GM21529 (cell line): ENCODE data around the gene MYH9.

Experiments used
- ATAC-seq: cut with Tn5 transposase; IDR thresholded peaks from one replicate; pipeline ENCODE4 v1.9.1; 2021; ENCODE audit not compliant: unreplicated experiment

MYH9 gene

GRCh38 chr22:36234919-36235318 is 152.8 kb downstream of the MYH9 start:
- no peak for ATAC-seq

DNA sequence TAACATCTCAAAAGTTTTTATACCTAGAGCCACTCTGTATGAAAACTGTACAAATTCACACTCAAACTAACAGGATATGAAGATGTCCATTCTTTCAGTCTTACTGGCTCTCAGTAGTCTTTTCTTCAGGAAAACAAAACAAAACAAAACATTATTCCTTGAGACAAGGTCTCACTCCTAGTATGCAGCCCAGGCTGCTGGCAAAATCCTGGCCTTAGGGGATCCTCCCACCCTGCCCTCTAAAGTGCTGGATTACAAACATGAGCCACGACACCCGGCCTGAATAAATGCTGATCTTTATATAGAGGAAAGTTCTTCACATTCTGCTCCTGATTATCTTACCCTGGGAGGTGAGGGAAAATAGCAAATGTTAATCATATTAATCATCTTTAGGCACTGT is 153.6 kb downstream of the MYH9 start:
- no peak for ATAC-seq

DNA sequence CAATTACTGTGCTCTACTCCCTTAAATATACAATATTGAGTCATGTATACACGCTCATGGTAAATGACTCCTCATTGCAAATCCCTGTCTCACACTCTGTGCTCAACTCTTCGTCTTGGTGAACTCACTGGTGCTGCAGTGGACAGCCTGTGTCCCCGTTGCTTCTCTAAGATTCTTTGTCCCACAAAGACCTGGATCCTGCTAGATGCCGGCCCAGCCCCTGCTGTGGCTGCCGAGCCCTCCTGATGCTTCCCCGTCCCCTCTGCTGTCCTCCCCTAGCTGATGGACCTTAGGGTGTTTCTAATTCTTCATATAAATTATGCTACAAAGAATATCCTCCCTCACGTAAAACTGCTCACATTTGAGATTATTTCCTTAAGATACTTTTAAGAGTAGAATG is 154.0 kb downstream of the MYH9 start:
- no peak for ATAC-seq

DNA sequence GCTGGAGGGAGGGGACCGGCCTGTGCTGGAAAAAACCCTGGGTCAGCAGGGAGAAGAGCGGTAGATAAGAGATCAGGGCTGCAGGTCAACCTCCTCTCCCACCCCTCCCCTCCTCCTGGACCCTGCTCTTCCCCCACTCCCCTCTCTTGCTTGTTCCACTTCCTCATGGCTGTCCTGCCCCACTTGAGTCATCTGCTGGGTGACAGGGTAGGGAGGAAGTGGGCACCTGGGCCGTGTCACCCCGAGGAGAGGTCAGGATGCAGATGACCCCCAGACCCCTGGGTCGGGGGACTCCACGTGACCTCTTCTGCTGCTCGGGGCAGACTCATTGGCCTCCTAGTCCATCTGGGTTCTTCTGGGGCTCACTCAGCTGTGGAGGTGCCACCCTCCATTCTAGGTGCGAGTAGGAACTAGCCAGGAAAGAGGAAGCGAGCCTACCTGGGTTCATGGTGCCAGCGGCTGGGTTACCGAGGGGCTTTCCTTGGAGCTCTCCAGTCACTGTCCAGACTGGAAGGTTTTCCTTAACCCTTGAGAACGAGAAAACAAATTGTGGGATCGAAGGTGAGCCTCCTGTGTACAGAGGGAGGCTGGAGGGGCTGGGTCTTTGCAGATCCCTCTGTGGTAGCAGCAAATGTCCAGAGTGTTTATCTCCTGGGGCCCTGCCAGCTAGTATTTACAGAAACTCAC is 154.9 kb downstream of the MYH9 start:
- ATAC-seq, result no peak
